Type B pancreatic cell (in vitro differentiated cells): ENCODE measurements around the gene PCDH15. TPM values are rescaled to one million over a fixed set of nuclear protein-coding genes. Genes with fewer than 3 reads are reported as not detected.
"Not testable (repeated sequence)": the region's sequence is repeated elsewhere in the genome, so short reads cannot be mapped to it uniquely, and the experiment has no call there.

Experiments
- DNase-seq: peaks from one replicate; pipeline ENCODE4 v3.0.0; 2021; ENCODE audit warnings: mixed read lengths; ENCODE audit not compliant: unreplicated experiment; ENCODE audit errors: extremely low spot score
- H3K27ac Mint-ChIP-seq: 2 replicates; pipeline ENCODE4 v1.8.0; 2021; ENCODE audit warnings: mild to moderate bottlenecking, mixed read lengths
- H3K27me3 Mint-ChIP-seq: 2 replicates; pipeline ENCODE4 v1.8.0; 2021; ENCODE audit warnings: mixed read lengths
- H3K36me3 Mint-ChIP-seq: 2 replicates; pipeline ENCODE4 v1.8.0; 2021; ENCODE audit warnings: mixed read lengths
- H3K4me1 Mint-ChIP-seq: one replicate; pipeline ENCODE4 v1.8.0; 2021; ENCODE audit warnings: mixed read lengths; ENCODE audit not compliant: unreplicated experiment
- H3K4me3 Mint-ChIP-seq: 2 replicates; pipeline ENCODE4 v1.8.0; 2021; ENCODE audit warnings: mild to moderate bottlenecking, mixed read lengths
- H3K9me3 Mint-ChIP-seq: 2 replicates; pipeline ENCODE4 v1.8.0; 2021; ENCODE audit warnings: mixed read lengths
- total RNA-seq: library from RNA; stranded (reverse); gene quantifications from 2 replicates; pipeline ENCODE4 v1.2.1, GENCODE V29; 2021; ENCODE audit warnings: low replicate concordance
- TF ChIP-seq, protein P1 (sequence below): fragments of 200-600 bp; sonication (generic); conservative IDR thresholded peaks from 2 replicates; pipeline ENCODE4 v1.5.0; 2021; ENCODE audit warnings: antibody characterized with exemption, mild to moderate bottlenecking

The PCDH15 gene
- total RNA-seq, 1 donor from 2014 or later = 3.5 TPM

DNA sequence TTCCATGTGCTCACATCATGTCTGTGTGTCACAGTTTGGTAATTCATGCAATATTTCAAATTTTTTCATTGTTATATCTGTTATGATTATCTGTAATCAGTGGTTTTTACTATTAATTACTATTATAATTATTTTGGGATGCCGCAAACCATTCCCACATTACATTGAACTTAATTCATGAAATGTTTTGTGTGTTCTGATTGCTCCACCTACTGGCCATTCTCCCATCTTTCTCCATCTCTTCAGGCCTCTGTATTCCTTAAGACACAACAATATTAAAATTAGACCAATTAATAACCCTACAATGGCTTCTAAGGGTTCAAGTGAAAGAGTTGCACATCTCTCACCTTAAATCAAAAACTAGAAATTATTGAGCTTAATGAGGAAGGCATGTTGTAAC, 398.5 kb downstream of the PCDH15 start:
- Mint-ChIP-seq H3K4me3 (no peak overlapping the region), H3K27me3 (no peaks in the 10 kb centered on the region), H3K36me3 (no peaks in the 10 kb centered on the region), H3K27ac (no peak overlapping the region), H3K4me1 (no peaks in the 10 kb centered on the region), H3K9me3 (no peaks in the 10 kb centered on the region)
- DNase-seq = no peak
- TF ChIP-seq, protein P1, sequence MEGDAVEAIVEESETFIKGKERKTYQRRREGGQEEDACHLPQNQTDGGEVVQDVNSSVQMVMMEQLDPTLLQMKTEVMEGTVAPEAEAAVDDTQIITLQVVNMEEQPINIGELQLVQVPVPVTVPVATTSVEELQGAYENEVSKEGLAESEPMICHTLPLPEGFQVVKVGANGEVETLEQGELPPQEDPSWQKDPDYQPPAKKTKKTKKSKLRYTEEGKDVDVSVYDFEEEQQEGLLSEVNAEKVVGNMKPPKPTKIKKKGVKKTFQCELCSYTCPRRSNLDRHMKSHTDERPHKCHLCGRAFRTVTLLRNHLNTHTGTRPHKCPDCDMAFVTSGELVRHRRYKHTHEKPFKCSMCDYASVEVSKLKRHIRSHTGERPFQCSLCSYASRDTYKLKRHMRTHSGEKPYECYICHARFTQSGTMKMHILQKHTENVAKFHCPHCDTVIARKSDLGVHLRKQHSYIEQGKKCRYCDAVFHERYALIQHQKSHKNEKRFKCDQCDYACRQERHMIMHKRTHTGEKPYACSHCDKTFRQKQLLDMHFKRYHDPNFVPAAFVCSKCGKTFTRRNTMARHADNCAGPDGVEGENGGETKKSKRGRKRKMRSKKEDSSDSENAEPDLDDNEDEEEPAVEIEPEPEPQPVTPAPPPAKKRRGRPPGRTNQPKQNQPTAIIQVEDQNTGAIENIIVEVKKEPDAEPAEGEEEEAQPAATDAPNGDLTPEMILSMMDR = peak; percentile 77

DNA sequence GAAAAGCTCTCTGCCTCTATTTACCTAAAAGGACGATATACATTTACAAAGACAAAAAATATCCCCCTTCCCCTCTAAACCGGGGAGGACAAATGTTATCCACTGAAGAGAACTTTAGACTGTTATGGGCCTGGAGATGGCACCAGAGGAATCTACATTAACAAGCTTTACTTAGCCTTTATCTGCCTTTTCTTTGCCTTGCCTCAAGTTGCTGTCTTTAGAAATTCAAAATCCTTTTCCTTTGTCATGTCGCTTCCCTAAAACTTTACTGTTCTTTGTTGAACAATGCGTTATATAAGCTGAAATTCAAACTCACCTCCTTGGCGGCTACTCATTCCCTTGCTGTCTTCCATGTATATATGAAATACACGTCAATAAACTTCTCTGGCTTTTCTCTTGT, 405.0 kb downstream of the PCDH15 start:
- H3K4me1 Mint-ChIP-seq = no peaks in the 10 kb centered on the region
- no peak overlapping the region for H3K27ac Mint-ChIP-seq

DNA sequence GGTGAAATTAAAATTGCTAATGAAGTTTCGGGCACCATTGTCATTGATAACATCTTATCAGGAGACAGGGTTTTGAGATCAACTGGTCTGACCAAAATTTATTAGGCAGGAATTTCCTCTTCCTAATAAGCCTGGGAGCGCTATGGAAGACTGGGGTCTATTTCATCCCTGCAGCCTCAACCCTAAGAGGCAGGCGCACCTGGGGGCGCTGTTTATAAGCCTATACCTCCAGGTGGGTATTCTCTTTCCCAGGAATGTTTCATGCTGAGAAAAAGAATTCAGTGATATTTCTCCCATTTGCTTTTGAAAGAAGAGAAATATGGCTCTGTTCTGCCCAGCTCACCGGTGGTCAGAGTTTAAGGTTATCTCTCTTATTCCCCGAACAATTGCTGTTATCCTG, 406.4 kb downstream of the PCDH15 start:
- not testable (repeated sequence) for H3K9me3 Mint-ChIP-seq, H3K27me3 Mint-ChIP-seq, H3K27ac Mint-ChIP-seq, DNase-seq, H3K4me3 Mint-ChIP-seq, H3K4me1 Mint-ChIP-seq, H3K36me3 Mint-ChIP-seq

More for the DNA sequence above, 405.0 kb downstream of the PCDH15 start:
- TF ChIP-seq, protein P1 = no peak
- Mint-ChIP-seq H3K9me3 (no peaks in the 10 kb centered on the region), H3K36me3 (no peaks in the 10 kb centered on the region), H3K27me3 (no peaks in the 10 kb centered on the region), H3K4me3 (no peak overlapping the region)
- DNase-seq = no peak

DNA sequence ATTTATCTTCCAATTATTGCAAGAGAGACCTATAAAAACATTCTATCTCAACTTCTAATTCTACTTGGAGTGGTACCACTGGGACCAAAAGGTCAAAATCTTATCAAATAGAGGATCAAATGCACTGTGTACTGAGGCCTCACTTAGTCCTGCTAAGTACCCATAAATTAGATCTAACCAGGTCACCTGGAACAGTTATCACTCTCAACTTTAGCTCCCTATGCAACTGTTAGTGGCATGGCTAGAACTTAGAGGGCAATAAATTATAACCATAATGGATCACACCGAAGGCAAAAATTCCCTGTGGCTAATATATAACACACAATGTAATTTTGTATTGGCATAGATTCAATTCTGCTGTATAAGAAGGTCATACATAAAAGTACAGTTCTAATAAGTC, 428.9 kb downstream of the PCDH15 start:
- Mint-ChIP-seq H3K27me3 (no peaks in the 10 kb centered on the region), H3K9me3 (no peaks in the 10 kb centered on the region), H3K27ac (no peak overlapping the region), H3K36me3 (no peaks in the 10 kb centered on the region), H3K4me3 (no peak overlapping the region), H3K4me1 (no peaks in the 10 kb centered on the region)
- no peak for DNase-seq
- TF ChIP-seq, protein P1 = no peak

DNA sequence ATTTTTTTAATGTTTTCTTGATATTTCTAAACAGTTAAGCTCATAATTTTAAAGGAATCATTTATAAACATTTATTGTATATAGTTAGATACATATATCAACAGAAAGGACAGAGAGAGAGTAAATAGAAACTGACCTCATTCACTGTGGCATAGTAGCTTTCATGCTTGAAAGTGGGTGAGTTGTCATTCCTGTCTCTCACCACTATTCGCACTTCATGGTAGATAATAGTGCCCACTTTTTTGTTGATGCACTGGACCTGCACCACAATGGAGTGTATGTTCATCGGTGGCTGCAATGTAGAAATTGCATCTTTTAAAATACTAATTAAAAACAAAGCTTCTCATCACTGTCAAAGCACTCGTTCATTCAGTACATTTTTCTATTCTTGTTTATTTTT, 432.0 kb downstream of the PCDH15 start:
- Mint-ChIP-seq H3K27ac (no peak overlapping the region), H3K4me1 (no peaks in the 10 kb centered on the region), H3K36me3 (no peaks in the 10 kb centered on the region), H3K4me3 (no peak overlapping the region), H3K27me3 (no peaks in the 10 kb centered on the region), H3K9me3 (no peaks in the 10 kb centered on the region)
- DNase-seq = no peak
- TF ChIP-seq, protein P1 = peak; percentile 48

DNA sequence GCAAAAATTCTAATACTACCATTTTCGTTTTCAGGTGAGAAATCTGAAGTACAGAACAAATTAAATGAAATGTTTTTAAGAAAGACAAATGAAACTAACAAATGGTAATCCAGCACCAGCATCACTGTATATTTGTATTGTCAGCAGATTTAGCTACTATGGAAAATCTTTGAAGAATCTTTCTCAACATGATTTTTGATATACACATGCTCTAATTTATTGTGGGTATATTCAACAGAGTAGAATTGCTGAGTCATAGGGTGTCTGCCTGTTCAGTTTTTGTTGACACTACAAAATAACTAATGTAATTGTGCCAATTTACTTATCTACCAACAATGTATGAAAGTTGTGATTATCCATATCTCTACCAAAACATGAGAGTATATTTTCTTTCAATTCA, 437.6 kb downstream of the PCDH15 start:
- no peak for DNase-seq
- TF ChIP-seq, protein P1 = no peak
- H3K4me1 Mint-ChIP-seq = no peaks in the 10 kb centered on the region

More for the DNA sequence above, 437.6 kb downstream of the PCDH15 start:
- Mint-ChIP-seq H3K36me3 (no peaks in the 10 kb centered on the region), H3K27ac (no peak overlapping the region), H3K27me3 (no peaks in the 10 kb centered on the region), H3K4me3 (no peak overlapping the region), H3K9me3 (no peaks in the 10 kb centered on the region)
